AG04449 (cell line): ENCODE data around the gene SLC17A3.

ENCODE experiments used
- CTCF ChIA-PET: fragments of 350-600 bp; formaldehyde crosslinking; extraction: SDS; loops from one replicate; lab custom pipeline; 2021; ENCODE audit warnings: antibody characterized with exemption; lab: Yijun Ruan, JAX
- POLR2A ChIA-PET: fragments of 400-600, 350-600 bp; formaldehyde crosslinking; extraction: SDS; loops from one replicate; lab custom pipeline; 2020; ENCODE audit warnings: antibody characterized with exemption, inconsistent platforms; lab: Yijun Ruan, JAX
- DNase-seq: peaks from one replicate; pipeline ENCODE4 v3.0.0-alpha.2; 2010; ENCODE audit warnings: low read depth, low spot score
- H3K4me3 ChIP-seq: 2 replicates; pipeline ENCODE4 v1.5.1; 2011; ENCODE audit warnings: low read depth, mild to moderate bottlenecking, control low read depth, low read length
- CTCF ChIP-seq: IDR thresholded peaks from one replicate; pipeline ENCODE4 v1.5.1; 2011; ENCODE audit warnings: mild to moderate bottlenecking, moderate library complexity, low read length, control low read depth, inconsistent platforms; ENCODE audit not compliant: insufficient read depth; ENCODE audit errors: missing control alignments

The SLC17A3 gene

GRCh38 chr6:25874118-25874517 lies at the start of gene SLC17A3:
SLC17A3 (minus strand) TSS chr6:25874243; CDS start chr6:25868387, 5,856 bp downstream.
- no peak for TF ChIP-seq CTCF
- ChIA-PET POLR2A (no interaction called here), CTCF (interaction anchor here (0.6 kb wide), 1 partner anchor 16 kb away, joined by 3 read pairs; no protein-coding TSS in a partner anchor)
- DNase-seq, result no peak
- H3K4me3 ChIP-seq, result no peak within 1 kb of the TSS

GRCh38 chr6:25922301-25922700 lies 48.3 kb upstream of the SLC17A3 start:
- no peak for DNase-seq
- no peak overlapping the region for H3K4me3 ChIP-seq
- TF ChIP-seq CTCF, result no peak
- ChIA-PET CTCF (no interaction called here), POLR2A (no interaction called here)

GRCh38 chr6:25921525-25922203 lies 47.6 kb upstream of the SLC17A3 start:
- no peak for TF ChIP-seq CTCF
- ChIA-PET POLR2A (no interaction called here), CTCF (no interaction called here)
- DNase-seq, result no peak
- H3K4me3 ChIP-seq, result no peak overlapping the region

- CTCF ChIA-PET, result interaction anchor here (1.3 kb wide), 1 partner anchor 131 kb away, joined by 3 read pairs; no protein-coding TSS in a partner anchor
- TF ChIP-seq CTCF, result no peak
- no peak overlapping the region for H3K4me3 ChIP-seq
- no peak for DNase-seq
- POLR2A ChIA-PET, result no interaction called here
Observed at GRCh38 chr6:25919657-25920056, 45.6 kb upstream of the SLC17A3 start.

GRCh38 chr6:25918083-25918683 lies 44.1 kb upstream of the SLC17A3 start:
- H3K4me3 ChIP-seq, result no peak overlapping the region
- ChIA-PET CTCF (no interaction called here), POLR2A (no interaction called here)
- TF ChIP-seq CTCF, result no peak
- no peak for DNase-seq

GRCh38 chr6:25916789-25917490 lies 42.9 kb upstream of the SLC17A3 start:
- no peak for DNase-seq
- H3K4me3 ChIP-seq, result no peak overlapping the region
- CTCF ChIA-PET, result no interaction called here
- no peak for TF ChIP-seq CTCF
- POLR2A ChIA-PET, result no interaction called here
